Liver (tissue), 3 donors: Measurements from ENCODE around the gene SEC11C.

Experiments
- CTCF ChIP-seq: fragments of 150-350 bp; IDR thresholded peaks from 2 replicates; pipeline ENCODE4 v1.5.1; 2017; ENCODE audit warnings: improper control_type of control experiment, low read depth, low read length; ENCODE audit not compliant: missing input control
- FOXA1 ChIP-seq: IDR thresholded peaks from 2 replicates; pipeline ENCODE4 v1.6.1; 2016; ENCODE audit warnings: antibody characterized with exemption
- HNF4A ChIP-seq, 2 donors: conservative IDR thresholded peaks; 2 replicates each; pipeline ENCODE4 v1.6.1; 2016; ENCODE audit warnings: antibody characterized with exemption in 2 of 2, mild to moderate bottlenecking in 2 of 2
- JUND ChIP-seq, 2 donors: IDR thresholded peaks; 2 replicates each; pipeline ENCODE4 v1.6.1; 2016; ENCODE audit warnings: antibody characterized with exemption in 2 of 2
- MAX ChIP-seq: IDR thresholded peaks from 2 replicates; pipeline ENCODE4 v1.6.1; 2016; ENCODE audit warnings: antibody characterized with exemption
- RAD21 ChIP-seq, 2 donors: IDR thresholded peaks; 2 replicates each; pipeline ENCODE4 v1.6.1; 2016; ENCODE audit warnings: antibody characterized with exemption in 2 of 2, mild to moderate bottlenecking in 2 of 2
- RXRA ChIP-seq, 2 donors: IDR thresholded peaks; 2 replicates each; pipeline ENCODE4 v1.6.1; 2017 to 2018; ENCODE audit warnings: antibody characterized with exemption in 2 of 2, mild to moderate bottlenecking in 1 of 2
- TAF1 ChIP-seq: conservative IDR thresholded peaks from 2 replicates; pipeline ENCODE4 v1.6.1; 2016; ENCODE audit warnings: antibody characterized with exemption, mild to moderate bottlenecking
- YY1 ChIP-seq: IDR thresholded peaks from 2 replicates; pipeline ENCODE4 v1.6.1; 2016; ENCODE audit warnings: antibody characterized with exemption, mild to moderate bottlenecking
- TF ChIP-seq, protein P1 (sequence below): IDR thresholded peaks from 2 replicates; pipeline ENCODE4 v1.6.1; 2016; ENCODE audit warnings: antibody characterized with exemption, mild to moderate bottlenecking
- TF ChIP-seq, protein P2 (sequence below): IDR thresholded peaks from 2 replicates; pipeline ENCODE4 v1.6.1; 2016; ENCODE audit warnings: antibody characterized with exemption
- donor health status: healthy.
- donor health status: healthy.

- no peak for TF ChIP-seq CTCF
- TF ChIP-seq JUND (IDR thresholded peaks at IDR 0.05), result no peak
- no peak for TF ChIP-seq HNF4A (conservative IDR thresholded peaks at IDR 0.05)
- no peak for TF ChIP-seq RAD21 (IDR thresholded peaks at IDR 0.05)
- no peak for TF ChIP-seq MAX
- TF ChIP-seq, protein P1, sequence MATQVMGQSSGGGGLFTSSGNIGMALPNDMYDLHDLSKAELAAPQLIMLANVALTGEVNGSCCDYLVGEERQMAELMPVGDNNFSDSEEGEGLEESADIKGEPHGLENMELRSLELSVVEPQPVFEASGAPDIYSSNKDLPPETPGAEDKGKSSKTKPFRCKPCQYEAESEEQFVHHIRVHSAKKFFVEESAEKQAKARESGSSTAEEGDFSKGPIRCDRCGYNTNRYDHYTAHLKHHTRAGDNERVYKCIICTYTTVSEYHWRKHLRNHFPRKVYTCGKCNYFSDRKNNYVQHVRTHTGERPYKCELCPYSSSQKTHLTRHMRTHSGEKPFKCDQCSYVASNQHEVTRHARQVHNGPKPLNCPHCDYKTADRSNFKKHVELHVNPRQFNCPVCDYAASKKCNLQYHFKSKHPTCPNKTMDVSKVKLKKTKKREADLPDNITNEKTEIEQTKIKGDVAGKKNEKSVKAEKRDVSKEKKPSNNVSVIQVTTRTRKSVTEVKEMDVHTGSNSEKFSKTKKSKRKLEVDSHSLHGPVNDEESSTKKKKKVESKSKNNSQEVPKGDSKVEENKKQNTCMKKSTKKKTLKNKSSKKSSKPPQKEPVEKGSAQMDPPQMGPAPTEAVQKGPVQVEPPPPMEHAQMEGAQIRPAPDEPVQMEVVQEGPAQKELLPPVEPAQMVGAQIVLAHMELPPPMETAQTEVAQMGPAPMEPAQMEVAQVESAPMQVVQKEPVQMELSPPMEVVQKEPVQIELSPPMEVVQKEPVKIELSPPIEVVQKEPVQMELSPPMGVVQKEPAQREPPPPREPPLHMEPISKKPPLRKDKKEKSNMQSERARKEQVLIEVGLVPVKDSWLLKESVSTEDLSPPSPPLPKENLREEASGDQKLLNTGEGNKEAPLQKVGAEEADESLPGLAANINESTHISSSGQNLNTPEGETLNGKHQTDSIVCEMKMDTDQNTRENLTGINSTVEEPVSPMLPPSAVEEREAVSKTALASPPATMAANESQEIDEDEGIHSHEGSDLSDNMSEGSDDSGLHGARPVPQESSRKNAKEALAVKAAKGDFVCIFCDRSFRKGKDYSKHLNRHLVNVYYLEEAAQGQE, result no peak
- no peak for TF ChIP-seq RXRA (IDR thresholded peaks at IDR 0.05)
- TF ChIP-seq TAF1, result no peak
- TF ChIP-seq, protein P2, sequence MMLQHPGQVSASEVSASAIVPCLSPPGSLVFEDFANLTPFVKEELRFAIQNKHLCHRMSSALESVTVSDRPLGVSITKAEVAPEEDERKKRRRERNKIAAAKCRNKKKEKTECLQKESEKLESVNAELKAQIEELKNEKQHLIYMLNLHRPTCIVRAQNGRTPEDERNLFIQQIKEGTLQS, result no peak
- no peak for TF ChIP-seq YY1
- TF ChIP-seq FOXA1, result no peak
Observed at GRCh38 chr18:59189746-59190145, 50.1 kb downstream of the SEC11C start.
